Cardiac muscle cell (in vitro differentiated cells and primary cell): ENCODE results near the gene FRY. TPM values are rescaled to one million over a fixed set of nuclear protein-coding genes. Genes with fewer than 3 reads are reported as not detected.

Source experiments
- DNase-seq, 2 donors: peaks; one replicate each; pipeline versions ENCODE4 v3.0.0 to v3.0.0-alpha.2; 2010 to 2017; ENCODE audit warnings: low read depth in 1 of 2, low spot score in 1 of 2
- H3K27ac ChIP-seq: fragments of 200-600 bp; sonication (generic); 2 replicates; pipeline ENCODE4 v1.5.1; 2016
- H3K27me3 ChIP-seq: fragments of 200-600 bp; sonication (generic); 2 replicates; pipeline ENCODE4 v1.6.0; 2016; ENCODE audit warnings: control low read depth
- H3K36me3 ChIP-seq: fragments of 200-600 bp; sonication (generic); 2 replicates; pipeline ENCODE4 v1.5.1; 2016; ENCODE audit warnings: control low read depth
- H3K4me1 ChIP-seq: fragments of 200-600 bp; sonication (generic); 2 replicates; pipeline ENCODE4 v1.8.1; 2017; ENCODE audit warnings: low read depth, mild to moderate bottlenecking, mixed run types
- H3K4me3 ChIP-seq: fragments of 200-600 bp; sonication (generic); 2 replicates; pipeline ENCODE4 v1.5.1; 2016; ENCODE audit warnings: mild to moderate bottlenecking
- H3K9me3 ChIP-seq: fragments of 200-600 bp; sonication (generic); 2 replicates; pipeline ENCODE4 v1.5.1; 2017; ENCODE audit warnings: low read depth, mild to moderate bottlenecking, control low read depth
- polyA plus RNA-seq: library from polyadenylated mRNA; unstranded; fragments of >200 nt; fragmentation: Nextera tagmentation; extraction: Ambion mirVana; gene quantifications from 2 replicates; pipeline ENCODE4 v1.2.1, GENCODE V29; 2016
- total RNA-seq: library from RNA; depleted of rRNA; stranded (reverse); fragments of >200 nt; gene quantifications from 2 replicates; pipeline ENCODE4 v1.2.3, GENCODE V29; 2016
- TF ChIP-seq, protein P1 (sequence below): IDR thresholded peaks from 2 replicates; pipeline ENCODE4 v1.5.1; 2012; ENCODE audit warnings: low read depth, mild to moderate bottlenecking, low read length

Gene FRY
- total and polyA plus RNA-seq, 2 experiments from 2014 or later: 2.4 to 13.2 TPM

DNA sequence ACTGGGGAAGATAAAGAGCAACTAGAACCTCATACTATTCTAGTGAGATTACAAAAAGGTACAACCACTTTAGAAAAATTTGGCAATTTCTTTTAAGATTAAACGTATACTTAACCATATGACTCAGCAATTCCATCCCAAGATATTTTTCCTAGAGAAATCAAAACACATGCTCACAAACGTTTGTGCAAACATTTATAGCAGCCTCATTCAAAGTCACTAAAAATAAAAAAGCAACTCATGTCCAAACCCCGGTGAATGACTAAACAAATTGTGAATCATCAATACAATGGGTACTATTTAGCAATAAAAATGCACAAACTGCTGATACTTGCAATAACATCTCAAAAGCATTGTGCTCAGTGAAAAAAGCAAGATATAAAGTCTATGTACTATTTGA, 121.5 kb downstream of the FRY start:
- H3K27ac ChIP-seq: no peak overlapping the region
- H3K36me3 ChIP-seq: no peaks in the 10 kb centered on the region
- TF ChIP-seq, protein P1, sequence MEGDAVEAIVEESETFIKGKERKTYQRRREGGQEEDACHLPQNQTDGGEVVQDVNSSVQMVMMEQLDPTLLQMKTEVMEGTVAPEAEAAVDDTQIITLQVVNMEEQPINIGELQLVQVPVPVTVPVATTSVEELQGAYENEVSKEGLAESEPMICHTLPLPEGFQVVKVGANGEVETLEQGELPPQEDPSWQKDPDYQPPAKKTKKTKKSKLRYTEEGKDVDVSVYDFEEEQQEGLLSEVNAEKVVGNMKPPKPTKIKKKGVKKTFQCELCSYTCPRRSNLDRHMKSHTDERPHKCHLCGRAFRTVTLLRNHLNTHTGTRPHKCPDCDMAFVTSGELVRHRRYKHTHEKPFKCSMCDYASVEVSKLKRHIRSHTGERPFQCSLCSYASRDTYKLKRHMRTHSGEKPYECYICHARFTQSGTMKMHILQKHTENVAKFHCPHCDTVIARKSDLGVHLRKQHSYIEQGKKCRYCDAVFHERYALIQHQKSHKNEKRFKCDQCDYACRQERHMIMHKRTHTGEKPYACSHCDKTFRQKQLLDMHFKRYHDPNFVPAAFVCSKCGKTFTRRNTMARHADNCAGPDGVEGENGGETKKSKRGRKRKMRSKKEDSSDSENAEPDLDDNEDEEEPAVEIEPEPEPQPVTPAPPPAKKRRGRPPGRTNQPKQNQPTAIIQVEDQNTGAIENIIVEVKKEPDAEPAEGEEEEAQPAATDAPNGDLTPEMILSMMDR: no peak
- DNase-seq: peak in 1 of 2 donors; percentile 67
- H3K27me3 ChIP-seq: no peaks in the 10 kb centered on the region
- H3K9me3 ChIP-seq: no peaks in the 10 kb centered on the region
- H3K4me1 ChIP-seq: peaks cover 3% of the 10 kb centered on the region
- no peak overlapping the region for H3K4me3 ChIP-seq

DNA sequence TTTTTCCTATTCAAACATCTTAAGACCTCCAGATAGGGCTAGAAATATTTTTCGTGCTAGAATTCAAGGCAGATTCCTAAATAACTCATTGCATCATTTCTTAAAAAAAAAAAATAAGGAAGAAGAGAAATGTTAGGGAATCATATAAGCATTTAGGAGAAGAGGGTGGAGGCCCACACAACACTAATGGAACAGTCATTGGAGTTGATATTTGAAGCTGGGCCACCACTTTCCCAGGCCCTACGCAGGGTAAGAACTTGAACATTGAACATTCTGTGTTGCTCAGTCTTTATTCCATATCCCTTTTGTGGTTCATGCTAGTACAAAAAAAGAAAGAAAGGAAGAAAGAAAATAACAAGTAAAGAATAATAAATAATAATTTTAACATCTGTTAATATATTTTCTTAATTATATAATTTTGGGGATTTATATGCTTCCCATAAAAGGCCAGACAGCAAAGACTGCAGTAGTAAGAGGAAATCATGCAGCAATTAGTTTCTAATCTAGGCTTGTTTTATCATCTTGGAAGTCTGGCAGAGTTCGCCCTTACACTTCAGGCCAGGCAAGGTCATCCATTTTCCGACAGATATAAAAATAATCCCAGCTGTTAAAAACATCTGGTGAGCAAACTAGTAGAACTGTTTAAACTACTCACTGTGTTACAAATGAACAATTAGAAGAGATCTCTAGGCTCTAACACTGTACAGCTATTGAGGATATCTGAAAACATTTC, 127.7 kb downstream of the FRY start:
- H3K36me3 ChIP-seq: no peaks in the 10 kb centered on the region
- DNase-seq: peak in 1 of 2 donors; percentile 49
- peaks cover 23% of the 10 kb centered on the region for H3K4me1 ChIP-seq
- peak overlapping the region; percentile 64 for H3K27ac ChIP-seq
- H3K9me3 ChIP-seq: no peaks in the 10 kb centered on the region
- no peaks in the 10 kb centered on the region for H3K27me3 ChIP-seq
- no peak overlapping the region for H3K4me3 ChIP-seq
- TF ChIP-seq, protein P1: no peak

DNA sequence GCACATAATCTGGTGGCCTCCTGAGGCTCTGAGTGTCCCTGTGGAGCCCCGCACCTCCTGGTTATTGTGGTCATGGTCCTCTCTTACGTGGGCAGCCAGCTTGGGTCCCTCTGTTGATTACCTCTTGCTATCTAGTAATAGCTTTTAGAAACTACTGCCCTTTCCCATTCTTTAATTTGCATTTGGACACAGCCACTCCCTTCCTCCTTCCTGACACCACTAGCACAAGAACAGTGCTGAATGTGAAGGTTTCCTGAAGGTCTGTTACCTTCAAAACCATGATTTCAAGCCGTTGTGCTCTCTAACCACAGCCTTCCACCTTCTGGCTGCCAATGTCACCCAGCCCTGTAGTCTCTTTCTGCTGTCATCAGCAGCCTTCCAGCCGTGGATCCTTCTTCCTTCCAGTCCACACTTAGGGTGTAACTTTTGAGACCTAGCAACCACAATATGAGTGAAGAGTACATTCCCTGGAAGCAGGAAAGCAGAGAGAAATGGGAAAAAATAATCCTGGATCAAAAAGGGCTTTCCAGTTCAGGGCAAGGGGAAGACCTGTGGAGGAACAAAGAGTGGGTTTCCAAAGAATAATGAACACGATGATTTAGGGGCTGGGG, 130.9 kb downstream of the FRY start:
- Histone ChIP-seq H3K27me3 (no peaks in the 10 kb centered on the region), H3K27ac (peak overlapping the region; percentile 20), H3K9me3 (no peaks in the 10 kb centered on the region), H3K4me3 (no peak overlapping the region), H3K4me1 (peaks cover 23% of the 10 kb centered on the region), H3K36me3 (no peaks in the 10 kb centered on the region)
- DNase-seq: no peak
- TF ChIP-seq, protein P1: no peak

DNA sequence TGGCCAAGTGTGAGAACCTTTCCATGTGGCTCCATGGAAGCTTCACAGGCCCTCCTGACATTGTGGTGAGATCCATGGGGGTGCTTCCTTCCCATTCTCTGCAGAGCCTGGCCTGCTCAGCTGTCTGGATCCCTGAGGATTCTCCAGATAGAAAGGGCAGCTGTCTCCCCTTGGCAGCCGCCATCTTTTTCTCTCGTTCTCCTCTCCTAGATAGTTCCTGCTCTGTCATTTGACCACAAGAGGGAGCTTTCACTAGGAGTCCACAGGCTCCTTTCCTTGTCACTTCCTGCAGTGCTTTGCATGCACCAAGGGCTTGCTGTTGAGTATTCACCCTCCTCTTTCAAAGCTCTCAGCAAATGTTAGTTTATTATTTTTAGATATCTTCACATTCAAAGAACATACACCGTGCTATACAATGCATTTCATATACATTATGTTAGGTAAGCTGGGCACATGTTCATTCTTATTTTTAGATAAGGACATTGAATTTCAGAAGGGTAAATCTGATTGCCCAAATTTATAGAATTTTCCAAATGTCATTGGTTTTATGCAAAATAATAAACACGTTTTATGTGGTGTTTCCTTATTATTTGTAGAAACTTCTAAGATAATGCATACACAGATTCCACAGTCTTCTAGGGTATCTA, 133.2 kb downstream of the FRY start:
- Histone ChIP-seq H3K4me1 (peaks cover 26% of the 10 kb centered on the region), H3K27ac (no peak overlapping the region), H3K27me3 (no peaks in the 10 kb centered on the region), H3K9me3 (no peaks in the 10 kb centered on the region), H3K36me3 (no peaks in the 10 kb centered on the region), H3K4me3 (no peak overlapping the region)
- TF ChIP-seq, protein P1: peak; percentile 77
- peak; percentile 64 to 84 for DNase-seq

DNA sequence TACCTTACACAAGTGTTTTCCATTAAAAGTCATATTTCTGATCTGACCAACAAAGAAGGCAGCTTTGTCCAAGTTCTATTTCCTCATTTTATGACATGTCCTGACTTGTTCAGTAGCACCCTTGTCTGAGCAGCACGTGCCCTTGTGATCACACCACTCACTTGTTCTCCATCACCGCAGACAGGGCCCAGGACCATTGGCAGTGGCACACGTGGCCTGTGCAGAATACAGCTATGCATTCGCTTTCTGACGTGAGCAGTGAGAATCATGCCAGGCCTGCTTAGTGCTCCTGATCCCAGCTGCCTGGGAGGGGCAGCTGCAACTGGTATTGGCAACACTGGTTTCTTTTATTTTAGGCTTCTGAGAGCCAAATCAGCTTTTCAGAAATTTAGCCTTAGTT, 134.2 kb downstream of the FRY start:
- no peaks in the 10 kb centered on the region for H3K36me3 ChIP-seq
- H3K4me3 ChIP-seq: no peak overlapping the region
- TF ChIP-seq, protein P1: no peak
- H3K27me3 ChIP-seq: no peaks in the 10 kb centered on the region
- H3K9me3 ChIP-seq: no peaks in the 10 kb centered on the region
- no peak for DNase-seq
- H3K27ac ChIP-seq: no peak overlapping the region
- H3K4me1 ChIP-seq: peaks cover 22% of the 10 kb centered on the region
